Measurements from ENCODE around the gene KHDC1. TPM values are rescaled to one million over a fixed set of nuclear protein-coding genes. Genes with fewer than 3 reads are reported as not detected.

Gene KHDC1
- total and polyA plus RNA-seq, 8 donors = 0.98 to 2.9 (median 1.5) TPM

GRCh38 chr6:73209117-73209516 lies 53.9 kb downstream of the KHDC1 start:
- TF ChIP-seq, protein P1, sequence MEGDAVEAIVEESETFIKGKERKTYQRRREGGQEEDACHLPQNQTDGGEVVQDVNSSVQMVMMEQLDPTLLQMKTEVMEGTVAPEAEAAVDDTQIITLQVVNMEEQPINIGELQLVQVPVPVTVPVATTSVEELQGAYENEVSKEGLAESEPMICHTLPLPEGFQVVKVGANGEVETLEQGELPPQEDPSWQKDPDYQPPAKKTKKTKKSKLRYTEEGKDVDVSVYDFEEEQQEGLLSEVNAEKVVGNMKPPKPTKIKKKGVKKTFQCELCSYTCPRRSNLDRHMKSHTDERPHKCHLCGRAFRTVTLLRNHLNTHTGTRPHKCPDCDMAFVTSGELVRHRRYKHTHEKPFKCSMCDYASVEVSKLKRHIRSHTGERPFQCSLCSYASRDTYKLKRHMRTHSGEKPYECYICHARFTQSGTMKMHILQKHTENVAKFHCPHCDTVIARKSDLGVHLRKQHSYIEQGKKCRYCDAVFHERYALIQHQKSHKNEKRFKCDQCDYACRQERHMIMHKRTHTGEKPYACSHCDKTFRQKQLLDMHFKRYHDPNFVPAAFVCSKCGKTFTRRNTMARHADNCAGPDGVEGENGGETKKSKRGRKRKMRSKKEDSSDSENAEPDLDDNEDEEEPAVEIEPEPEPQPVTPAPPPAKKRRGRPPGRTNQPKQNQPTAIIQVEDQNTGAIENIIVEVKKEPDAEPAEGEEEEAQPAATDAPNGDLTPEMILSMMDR (IDR thresholded peaks at IDR 0.05) = no peak
- no peak overlapping the region for H3K27ac ChIP-seq
- intact Hi-C loops (cut with DNase I) = no loop called here
- no peak overlapping the region for H3K4me3 ChIP-seq
- FAIRE-seq (no peak), ATAC-seq (no peak), DNase-seq (no peak)
- H3K4me1 ChIP-seq = no peaks in the 10 kb centered on the region
- H3K9me3 ChIP-seq = no peaks in the 10 kb centered on the region
- 75 to 88% methylated on average over 9 of the region's 9 CpGs for WGBS, 2 donors
- H3K27me3 ChIP-seq = no peaks in the 10 kb centered on the region
- H3K36me3 ChIP-seq = no peaks in the 10 kb centered on the region

DNA sequence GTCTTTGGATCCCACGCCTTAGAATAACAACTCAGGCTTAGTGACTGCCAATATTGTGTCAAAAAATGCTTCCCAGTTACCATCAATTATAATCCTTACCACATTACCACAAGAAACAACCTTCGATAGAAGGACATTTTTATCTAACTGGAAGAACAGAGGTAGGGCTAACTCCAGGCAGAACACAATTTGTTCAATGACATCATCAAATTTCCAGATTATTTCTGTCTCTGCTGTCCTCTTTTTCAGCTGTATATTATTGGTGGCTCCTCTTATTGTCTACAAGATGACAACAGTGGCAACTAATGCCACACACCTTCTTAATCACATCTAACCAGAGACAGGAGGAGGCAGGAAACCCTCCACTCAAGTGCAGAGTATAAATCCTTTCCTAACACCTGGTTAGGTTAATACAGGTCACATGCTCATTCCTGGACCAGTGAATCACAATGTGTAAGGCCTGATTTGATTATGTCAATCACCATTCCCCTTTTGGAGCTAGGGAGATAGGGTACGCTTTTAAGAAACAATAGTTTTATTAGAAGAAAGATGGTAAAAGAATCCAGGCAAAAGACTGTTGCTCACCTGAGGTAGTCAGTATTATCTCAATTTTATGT lies 55.7 kb downstream of the KHDC1 start:
- no peak for DNase-seq
- H3K36me3 ChIP-seq = no peaks in the 10 kb centered on the region
- no peak overlapping the region for H3K27ac ChIP-seq
- H3K4me1 ChIP-seq = no peaks in the 10 kb centered on the region
- WGBS, 2 donors = 75 to 79% methylated on average over 3 of the region's 3 CpGs
- no peak for FAIRE-seq
- intact Hi-C loops (cut with DNase I) = no loop called here
- peak in 1 of 4 donors; percentile 41 for ATAC-seq
- H3K9me3 ChIP-seq = no peaks in the 10 kb centered on the region
- no peaks in the 10 kb centered on the region for H3K27me3 ChIP-seq
- no peak overlapping the region for H3K4me3 ChIP-seq
- TF ChIP-seq, protein P1 (IDR thresholded peaks at IDR 0.05) = no peak

DNA sequence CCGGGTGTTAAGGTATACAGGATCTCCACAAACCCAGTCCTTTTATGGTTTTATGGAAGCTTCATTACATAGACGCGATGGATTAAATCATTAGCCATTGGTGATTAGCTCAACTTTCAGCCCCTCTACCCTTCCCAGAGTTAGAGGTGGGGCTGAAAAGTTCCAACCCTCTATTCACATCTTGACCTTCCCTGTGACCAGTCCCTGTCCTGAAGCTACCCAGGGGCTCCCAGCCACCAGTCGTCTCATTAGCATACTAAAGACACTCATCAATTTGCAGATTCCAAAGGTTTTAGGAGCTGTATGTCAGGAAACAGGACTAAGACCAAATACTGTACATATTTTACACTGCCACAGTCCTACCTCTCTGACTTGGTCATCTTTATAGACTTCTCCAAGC lies 58.7 kb downstream of the KHDC1 start:
- WGBS, 2 donors = 72 to 79% methylated on average over 4 of the region's 4 CpGs
- no peaks in the 10 kb centered on the region for H3K9me3 ChIP-seq
- H3K27me3 ChIP-seq = no peaks in the 10 kb centered on the region
- ATAC-seq (no peak), DNase-seq (no peak), FAIRE-seq (no peak)
- no peak overlapping the region for H3K27ac ChIP-seq
- TF ChIP-seq, protein P1 (IDR thresholded peaks at IDR 0.05) = no peak
- intact Hi-C loops (cut with DNase I) = no loop called here
- no peaks in the 10 kb centered on the region for H3K4me1 ChIP-seq
- H3K36me3 ChIP-seq = no peaks in the 10 kb centered on the region
- no peak overlapping the region for H3K4me3 ChIP-seq

DNA sequence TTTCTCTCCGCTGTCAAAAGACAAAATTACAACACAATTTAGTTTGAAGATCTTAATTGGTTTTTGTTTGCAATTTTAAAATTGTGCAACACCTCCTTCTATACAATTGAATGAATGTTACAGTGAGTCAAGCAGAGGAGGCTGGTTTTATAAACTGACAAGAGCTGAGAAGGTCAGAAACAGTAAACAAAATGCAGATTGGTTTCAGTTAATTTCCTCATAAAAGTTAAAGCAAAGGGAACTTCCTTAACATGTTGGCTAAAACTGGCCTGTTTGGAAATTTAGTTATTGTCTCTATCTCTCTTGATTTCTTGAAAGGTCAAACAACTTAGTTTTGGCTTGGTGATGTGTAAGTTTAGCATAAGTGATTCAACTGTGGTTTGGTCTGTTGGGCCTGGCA lies 59.9 kb downstream of the KHDC1 start:
- intact Hi-C loops (cut with DNase I) = no loop called here
- Histone ChIP-seq H3K9me3 (no peaks in the 10 kb centered on the region), H3K27me3 (no peaks in the 10 kb centered on the region), H3K4me3 (no peak overlapping the region), H3K27ac (no peak overlapping the region), H3K36me3 (no peaks in the 10 kb centered on the region), H3K4me1 (no peaks in the 10 kb centered on the region)
- DNase-seq (no peak), ATAC-seq (no peak), FAIRE-seq (no peak)
- TF ChIP-seq, protein P1 (IDR thresholded peaks at IDR 0.05) = no peak
- 91 to 100% methylated on average over 1 of the region's 1 CpG for WGBS, 2 donors

- no peaks in the 10 kb centered on the region for H3K9me3 ChIP-seq
- no peaks in the 10 kb centered on the region for H3K27me3 ChIP-seq
- no peak for ATAC-seq
- no peak overlapping the region for H3K27ac ChIP-seq
- 58 to 71% methylated on average over 4 of the region's 4 CpGs for WGBS, 2 donors
- H3K4me3 ChIP-seq = no peak overlapping the region
- no peaks in the 10 kb centered on the region for H3K4me1 ChIP-seq
- no peak for DNase-seq
- intact Hi-C loops (cut with DNase I) = no loop called here
- H3K36me3 ChIP-seq = no peaks in the 10 kb centered on the region
- TF ChIP-seq, protein P1 (IDR thresholded peaks at IDR 0.05) = no peak
- FAIRE-seq = no peak
Measured at GRCh38 chr6:73200735-73201134, 62.3 kb downstream of the KHDC1 start.

Data from pancreas (tissue), 10 donors.